HG03460 (cell line): ENCODE data around the gene HOXA13.

Source experiments
- ATAC-seq: cut with Tn5 transposase; IDR thresholded peaks from one replicate; pipeline ENCODE4 v1.9.1; 2021; ENCODE audit not compliant: unreplicated experiment

The HOXA13 gene

GRCh38 chr7:27159266-27160144 lies 40.4 kb downstream of the HOXA13 start:
- ATAC-seq, result no peak

- ATAC-seq, result no peak
These were observed 41.2 kb downstream of the HOXA13 start for GRCh38 chr7:27158436-27159265.

GRCh38 chr7:27157702-27158431 lies 42.0 kb downstream of the HOXA13 start:
- no peak for ATAC-seq

GRCh38 chr7:27156916-27157701 lies 42.8 kb downstream of the HOXA13 start:
- no peak for ATAC-seq

- no peak for ATAC-seq
These were observed 43.4 kb downstream of the HOXA13 start, which contains the start of gene HOXA7 for GRCh38 chr7:27156508-27156898. TSS of gene HOXA7 (minus strand) at chr7:27156675. CDS start at chr7:27156545, 130 bp downstream.

GRCh38 chr7:27155816-27156507 lies 43.9 kb downstream of the HOXA13 start:
- ATAC-seq, result no peak

- ATAC-seq, result no peak
These were observed 44.7 kb downstream of the HOXA13 start for GRCh38 chr7:27154901-27155815.

- ATAC-seq, result no peak
These were observed 45.5 kb downstream of the HOXA13 start for GRCh38 chr7:27154369-27154768.

GRCh38 chr7:27153526-27153925 lies 46.4 kb downstream of the HOXA13 start:
- no peak for ATAC-seq

- no peak for ATAC-seq
These were observed 47.0 kb downstream of the HOXA13 start for GRCh38 chr7:27152816-27153442.

GRCh38 chr7:27151931-27152815 lies 47.7 kb downstream of the HOXA13 start, which contains the start of gene HOXA3:
TSS of gene HOXA3 (minus strand) at chr7:27152583. CDS start at chr7:27110640, 41,943 bp downstream.
- no peak for ATAC-seq

- ATAC-seq, result no peak
These were observed 48.5 kb downstream of the HOXA13 start for GRCh38 chr7:27151341-27151930.

GRCh38 chr7:27150568-27151340 lies 49.1 kb downstream of the HOXA13 start:
- ATAC-seq, result peak; percentile 74

GRCh38 chr7:27149842-27150567 lies 49.9 kb downstream of the HOXA13 start:
- peak; percentile 13 for ATAC-seq
